GM12801 (cell line): Measurements from ENCODE around the gene SCFD2.

Source experiments
- TF ChIP-seq, protein P1 (sequence below): IDR thresholded peaks from one replicate; pipeline ENCODE4 v1.5.1; 2011; ENCODE audit warnings: control low read depth; ENCODE audit not compliant: insufficient read length; ENCODE audit errors: extremely low read depth

The SCFD2 gene

GRCh38 chr4:53003959-53004358, 361.9 kb downstream of the SCFD2 start:
- TF ChIP-seq, protein P1, sequence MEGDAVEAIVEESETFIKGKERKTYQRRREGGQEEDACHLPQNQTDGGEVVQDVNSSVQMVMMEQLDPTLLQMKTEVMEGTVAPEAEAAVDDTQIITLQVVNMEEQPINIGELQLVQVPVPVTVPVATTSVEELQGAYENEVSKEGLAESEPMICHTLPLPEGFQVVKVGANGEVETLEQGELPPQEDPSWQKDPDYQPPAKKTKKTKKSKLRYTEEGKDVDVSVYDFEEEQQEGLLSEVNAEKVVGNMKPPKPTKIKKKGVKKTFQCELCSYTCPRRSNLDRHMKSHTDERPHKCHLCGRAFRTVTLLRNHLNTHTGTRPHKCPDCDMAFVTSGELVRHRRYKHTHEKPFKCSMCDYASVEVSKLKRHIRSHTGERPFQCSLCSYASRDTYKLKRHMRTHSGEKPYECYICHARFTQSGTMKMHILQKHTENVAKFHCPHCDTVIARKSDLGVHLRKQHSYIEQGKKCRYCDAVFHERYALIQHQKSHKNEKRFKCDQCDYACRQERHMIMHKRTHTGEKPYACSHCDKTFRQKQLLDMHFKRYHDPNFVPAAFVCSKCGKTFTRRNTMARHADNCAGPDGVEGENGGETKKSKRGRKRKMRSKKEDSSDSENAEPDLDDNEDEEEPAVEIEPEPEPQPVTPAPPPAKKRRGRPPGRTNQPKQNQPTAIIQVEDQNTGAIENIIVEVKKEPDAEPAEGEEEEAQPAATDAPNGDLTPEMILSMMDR, result no peak

DNA sequence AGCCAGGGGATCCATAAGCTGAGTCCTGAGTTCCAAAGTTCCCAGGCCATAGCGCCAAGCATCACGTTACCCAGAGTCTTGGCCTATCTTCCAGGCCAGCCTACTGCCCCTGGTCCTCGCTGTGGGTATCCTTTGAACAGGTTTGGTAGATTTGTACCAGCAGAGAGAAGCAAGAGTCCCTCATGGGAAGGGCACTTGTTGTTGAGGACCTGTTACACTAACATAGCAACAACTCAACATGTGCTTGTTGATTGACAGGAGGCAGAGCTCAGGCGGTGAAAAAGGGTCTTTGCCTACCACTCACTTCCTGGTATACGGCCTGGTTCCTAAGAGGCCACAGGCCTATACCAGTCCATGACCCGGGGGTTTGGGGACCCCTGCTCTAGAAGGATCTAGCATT, 365.3 kb downstream of the SCFD2 start:
- TF ChIP-seq, protein P1, result no peak

GRCh38 chr4:52999626-53000025, 366.2 kb downstream of the SCFD2 start:
- TF ChIP-seq, protein P1, result no peak

DNA sequence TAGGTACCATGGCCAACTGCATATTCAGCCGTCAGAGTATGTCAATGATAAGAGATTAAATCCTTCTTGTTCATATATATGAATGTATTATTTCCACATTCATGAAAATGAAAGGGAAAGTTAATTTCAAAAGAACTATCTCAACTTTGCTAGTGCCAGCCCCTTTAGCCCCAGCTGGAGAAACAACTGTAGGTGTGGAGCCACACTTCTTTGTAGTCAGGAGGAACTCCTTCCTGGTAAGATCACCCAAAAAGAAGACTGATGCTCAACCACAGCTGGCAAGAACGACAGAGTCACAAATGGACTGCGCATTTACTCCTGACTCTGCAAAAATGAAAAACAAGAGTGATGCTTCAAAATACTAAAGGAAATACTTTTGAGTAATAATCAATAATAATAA, 367.4 kb downstream of the SCFD2 start:
- TF ChIP-seq, protein P1, result no peak

- TF ChIP-seq, protein P1, result no peak
Measured at GRCh38 chr4:52997132-52997416, 368.8 kb downstream of the SCFD2 start.

- TF ChIP-seq, protein P1, result no peak
Measured at GRCh38 chr4:52996261-52997131, 369.4 kb downstream of the SCFD2 start.

DNA sequence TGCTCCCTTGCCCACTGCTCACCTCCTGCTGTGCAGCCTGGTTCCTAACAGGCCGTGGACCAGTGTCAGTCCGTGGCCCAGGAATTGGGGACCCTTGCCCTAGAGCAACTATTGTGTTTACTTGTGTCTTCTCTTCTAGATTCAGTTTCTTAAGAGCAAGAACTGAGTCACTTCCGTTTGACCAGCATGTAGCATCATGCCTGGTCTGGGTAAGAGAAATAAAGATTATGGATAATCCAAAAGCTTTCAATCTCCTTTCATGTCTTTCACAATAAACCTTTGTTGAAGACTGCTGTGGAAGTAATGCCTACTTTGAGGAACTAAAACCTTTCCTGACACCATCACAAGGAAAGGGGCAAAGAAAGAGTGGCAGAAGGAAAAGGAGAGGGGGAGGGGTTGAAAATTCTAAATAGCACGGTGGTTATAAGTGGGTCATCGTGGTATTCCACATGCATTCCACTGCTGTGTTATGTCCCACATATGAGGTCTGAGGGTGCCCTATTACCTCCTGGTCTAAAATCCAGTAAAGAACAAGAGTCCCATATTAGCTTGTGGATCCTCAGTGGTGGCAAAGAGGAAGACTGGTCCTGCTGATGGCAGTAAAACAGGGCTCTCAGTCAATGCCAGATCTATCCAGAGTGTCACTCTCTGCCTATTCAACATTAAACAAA, 370.4 kb downstream of the SCFD2 start:
- TF ChIP-seq, protein P1, result no peak
